ENCODE data around the gene NDUFS7.

NDUFS7 gene

DNA sequence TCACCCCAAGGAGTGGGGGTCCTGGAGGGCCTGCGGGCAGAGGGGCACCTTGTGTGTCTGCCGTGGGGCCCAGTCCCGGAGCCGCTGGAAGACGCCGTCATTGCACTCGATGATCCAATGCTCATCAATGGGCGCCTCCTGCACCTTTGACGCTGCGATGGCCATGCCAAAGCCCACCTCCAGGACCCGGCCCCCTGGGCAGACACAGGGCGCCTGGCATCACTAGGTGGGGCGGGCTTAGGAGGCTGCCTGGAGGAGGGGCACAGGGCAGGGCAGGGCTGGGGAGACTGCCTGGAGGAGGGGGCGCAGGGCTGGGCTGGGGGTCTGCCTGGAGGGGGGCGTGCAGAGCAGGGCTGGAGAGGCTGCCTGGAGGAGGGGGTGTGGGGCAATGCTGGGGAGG, 16.0 kb downstream of the NDUFS7 start:
- in situ Hi-C loops (cut with MboI; ENCODE audit: low sequenced_read_pairs): no loop called here

- in situ Hi-C loops (cut with MboI; ENCODE audit: low sequenced_read_pairs): no loop called here
Observed at GRCh38 chr19:1400281-1401137, 16.8 kb downstream of the NDUFS7 start.

DNA sequence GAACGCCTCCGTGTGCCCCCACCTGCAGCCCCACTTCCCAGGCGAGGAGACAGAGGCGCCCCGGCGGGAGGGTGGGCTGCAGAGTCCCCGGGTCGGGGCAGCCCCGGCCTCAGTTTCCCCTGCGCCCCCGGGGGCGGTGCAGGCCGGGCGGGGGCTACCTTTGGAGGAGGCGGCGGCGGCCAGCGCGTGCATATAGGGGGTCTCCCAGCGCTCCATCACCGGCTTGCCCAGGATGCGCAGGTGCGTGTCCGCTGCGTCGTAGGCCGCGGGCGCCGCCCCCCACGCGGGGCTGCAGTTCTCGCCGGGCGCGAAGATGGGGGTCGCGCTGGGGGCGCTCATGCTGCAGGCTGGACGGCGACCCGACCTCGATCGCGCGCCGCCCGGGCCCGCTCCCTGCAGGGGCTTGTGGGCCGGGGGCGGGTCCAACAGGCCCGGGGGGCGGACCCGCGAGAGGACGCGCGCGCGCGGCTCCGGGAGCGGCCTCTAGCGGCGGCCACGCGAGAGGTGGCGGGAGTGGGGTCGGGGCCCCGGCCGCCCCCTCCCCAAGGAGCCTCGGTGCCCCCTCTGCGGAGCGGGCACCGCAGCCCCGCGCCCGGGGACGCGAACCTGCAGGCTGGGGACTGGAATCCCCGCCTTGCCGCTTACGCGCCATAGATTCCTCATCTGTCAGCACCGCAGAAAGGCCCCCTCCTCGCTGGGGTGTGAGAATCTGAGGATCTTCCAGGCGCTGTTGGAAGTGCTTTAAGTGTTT, 17.6 kb downstream of the NDUFS7 start, which contains the start of gene GAMT:
GAMT (minus strand) TSS at position 405 of the 751 bp plus-strand sequence; CDS start at position 339, 66 bp downstream.
- in situ Hi-C loops (cut with MboI; ENCODE audit: low sequenced_read_pairs): no loop called here

GRCh38 chr19:1401889-1402217, 18.1 kb downstream of the NDUFS7 start:
- in situ Hi-C loops (cut with MboI; ENCODE audit: low sequenced_read_pairs): no loop called here

- in situ Hi-C loops (cut with MboI; ENCODE audit: low sequenced_read_pairs): no loop called here
Observed at GRCh38 chr19:1402411-1403070, 18.8 kb downstream of the NDUFS7 start.

- in situ Hi-C loops (cut with MboI; ENCODE audit: low sequenced_read_pairs): no loop called here
Observed at GRCh38 chr19:1406774-1407527, 23.2 kb downstream of the NDUFS7 start.

- in situ Hi-C loops (cut with MboI; ENCODE audit: low sequenced_read_pairs): no loop called here
Observed at GRCh38 chr19:1407528-1408299, 24.0 kb downstream of the NDUFS7 start, which contains the start of gene DAZAP1. TSS of gene DAZAP1 (plus strand) at chr19:1407586. CDS start at chr19:1407774, 188 bp downstream.

GRCh38 chr19:1408300-1409203, 24.8 kb downstream of the NDUFS7 start:
- in situ Hi-C loops (cut with MboI; ENCODE audit: low sequenced_read_pairs): no loop called here

- in situ Hi-C loops (cut with MboI; ENCODE audit: low sequenced_read_pairs): no loop called here
Observed at GRCh38 chr19:1409204-1410005, 25.7 kb downstream of the NDUFS7 start.

- in situ Hi-C loops (cut with MboI; ENCODE audit: low sequenced_read_pairs): no loop called here
Observed at GRCh38 chr19:1410136-1410786, 26.6 kb downstream of the NDUFS7 start.

- in situ Hi-C loops (cut with MboI; ENCODE audit: low sequenced_read_pairs): no loop called here
Observed at GRCh38 chr19:1410789-1411188, 27.1 kb downstream of the NDUFS7 start.

GRCh38 chr19:1411255-1412191, 27.8 kb downstream of the NDUFS7 start:
- in situ Hi-C loops (cut with MboI; ENCODE audit: low sequenced_read_pairs): no loop called here

GRCh38 chr19:1412323-1412923, 28.7 kb downstream of the NDUFS7 start:
- in situ Hi-C loops (cut with MboI; ENCODE audit: low sequenced_read_pairs): no loop called here

DNA sequence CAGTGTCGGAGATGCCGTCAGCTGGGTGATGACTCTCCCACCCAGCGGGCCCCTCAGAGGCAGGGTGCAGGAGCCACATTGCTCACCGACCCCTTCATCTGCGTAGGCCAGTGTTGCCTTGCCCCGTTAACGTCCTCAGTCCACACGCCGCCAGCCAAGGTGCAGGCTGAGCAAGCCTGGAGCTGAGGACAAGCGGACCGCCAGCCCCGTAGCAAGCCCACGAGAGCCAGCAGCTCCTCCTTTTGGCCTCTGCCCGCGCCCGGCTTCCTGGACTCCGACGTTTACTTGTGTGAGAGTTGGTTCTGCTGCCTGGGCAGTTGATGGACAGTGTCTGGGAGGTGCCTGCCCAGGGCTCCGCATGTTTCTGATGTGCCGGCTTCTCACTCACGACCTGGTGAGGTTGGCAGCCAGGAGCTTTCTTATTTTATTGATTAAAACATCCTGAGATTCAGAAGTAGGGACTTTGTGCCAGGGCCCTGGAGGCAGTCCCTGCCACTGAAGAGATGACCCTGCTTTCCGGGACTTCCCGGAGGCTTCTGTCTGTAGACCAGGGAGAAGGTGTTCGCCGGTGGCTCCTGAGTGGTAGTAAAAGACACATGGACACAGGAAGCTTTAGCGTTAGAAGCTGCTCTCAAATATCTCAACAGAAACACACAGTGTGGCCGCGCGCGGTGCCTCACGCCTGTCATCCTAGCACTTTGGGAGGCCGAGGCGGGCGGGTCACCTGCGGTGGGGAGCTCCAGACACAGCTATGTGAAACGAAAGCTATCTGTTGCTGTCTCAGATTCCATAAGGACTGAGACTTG, 29.5 kb downstream of the NDUFS7 start:
- in situ Hi-C loops (cut with MboI; ENCODE audit: low sequenced_read_pairs): no loop called here
